ENCODE results near the gene TNS1. TPM values are rescaled to one million over a fixed set of nuclear protein-coding genes. Genes with fewer than 3 reads are reported as not detected.

The TNS1 gene
- total and polyA plus RNA-seq, 10 of the 15 experiments (the other 5 are each of a cell fraction or from before 2014, with no cell fraction given) = 0.05 to 0.44 TPM; not detected in 8

DNA sequence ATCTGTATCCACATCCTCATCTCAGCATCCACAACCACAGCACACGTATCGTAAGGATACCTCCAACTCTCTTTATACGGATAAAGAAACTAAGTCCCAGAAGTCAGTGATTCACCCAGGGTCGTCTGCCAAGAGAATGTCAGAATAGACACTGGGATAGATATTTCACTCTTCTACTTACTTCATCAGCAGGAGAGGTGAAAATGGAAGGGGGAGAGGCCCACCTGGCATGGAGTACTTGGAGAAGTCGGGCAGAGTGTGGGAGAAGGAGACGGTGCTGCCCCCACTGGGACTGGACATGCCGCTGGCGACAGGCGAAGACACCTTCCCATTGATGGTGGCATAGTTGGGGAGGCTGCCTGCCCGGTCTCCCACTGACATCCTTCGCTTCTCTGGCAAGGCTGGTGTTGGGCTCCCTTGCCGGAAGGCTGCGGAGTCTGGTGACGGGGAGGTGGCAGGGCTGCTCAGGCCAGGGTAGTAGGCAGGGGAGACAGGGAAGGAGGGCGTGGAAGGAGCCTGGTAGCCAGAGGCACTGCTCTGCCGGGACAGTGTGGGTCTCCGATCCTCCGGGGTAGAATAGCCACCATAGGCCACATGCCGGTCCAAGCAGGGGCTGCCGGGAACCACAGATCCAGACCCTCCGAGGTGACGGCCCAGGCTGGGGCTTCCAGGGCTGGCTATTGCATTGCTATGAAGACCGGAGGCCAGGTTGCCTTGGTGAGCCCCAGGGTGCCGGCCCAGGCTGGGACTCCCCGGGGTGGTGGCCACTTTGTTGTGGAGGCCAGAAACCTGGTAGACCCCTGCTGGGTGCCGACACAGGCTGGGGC, 185.1 kb downstream of the TNS1 start (continued):
- TF ChIP-seq, protein P1, sequence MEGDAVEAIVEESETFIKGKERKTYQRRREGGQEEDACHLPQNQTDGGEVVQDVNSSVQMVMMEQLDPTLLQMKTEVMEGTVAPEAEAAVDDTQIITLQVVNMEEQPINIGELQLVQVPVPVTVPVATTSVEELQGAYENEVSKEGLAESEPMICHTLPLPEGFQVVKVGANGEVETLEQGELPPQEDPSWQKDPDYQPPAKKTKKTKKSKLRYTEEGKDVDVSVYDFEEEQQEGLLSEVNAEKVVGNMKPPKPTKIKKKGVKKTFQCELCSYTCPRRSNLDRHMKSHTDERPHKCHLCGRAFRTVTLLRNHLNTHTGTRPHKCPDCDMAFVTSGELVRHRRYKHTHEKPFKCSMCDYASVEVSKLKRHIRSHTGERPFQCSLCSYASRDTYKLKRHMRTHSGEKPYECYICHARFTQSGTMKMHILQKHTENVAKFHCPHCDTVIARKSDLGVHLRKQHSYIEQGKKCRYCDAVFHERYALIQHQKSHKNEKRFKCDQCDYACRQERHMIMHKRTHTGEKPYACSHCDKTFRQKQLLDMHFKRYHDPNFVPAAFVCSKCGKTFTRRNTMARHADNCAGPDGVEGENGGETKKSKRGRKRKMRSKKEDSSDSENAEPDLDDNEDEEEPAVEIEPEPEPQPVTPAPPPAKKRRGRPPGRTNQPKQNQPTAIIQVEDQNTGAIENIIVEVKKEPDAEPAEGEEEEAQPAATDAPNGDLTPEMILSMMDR (IDR thresholded peaks at IDR 0.05 in 2 of 3, conservative IDR thresholded peaks at IDR 0.05 in 1 of 3; ENCODE audit: control insufficient read depth in 2 of 3, extremely low read depth in 1 of 3, insufficient read depth in 1 of 3, low read depth in 3 of 3, low read length in 3 of 3) = no peak

- CTCF ChIA-PET = interaction anchor here (0.6 kb wide), 1 partner anchor 18 kb away, joined by 4 read pairs; no protein-coding TSS in a partner anchor
- Histone ChIP-seq H3K4me3 (no peak overlapping the region), H3K27me3 (replicated peaks in 1 of 2; ENCODE audit: control insufficient read depth in 2 of 2, insufficient read depth in 2 of 2, low read length in 1 of 2) (no peaks in the 10 kb centered on the region; a peak in 1 of 4 replicates), H3K36me3 (ENCODE audit: control insufficient read depth in 2 of 2, insufficient read depth in 2 of 2, low read length in 1 of 2) (no peaks in the 10 kb centered on the region), H3K4me2 (ENCODE audit: control insufficient read depth, insufficient read depth) (no peak overlapping the region), H3K9me3 (replicated peaks; ENCODE audit: control insufficient read depth, insufficient read depth, low read length) (no peaks in the 10 kb centered on the region), H2AFZ (ENCODE audit: control insufficient read depth, low read depth, low read length) (no peak overlapping the region), H4K20me1 (ENCODE audit: control insufficient read depth, insufficient read depth) (no peaks in the 10 kb centered on the region), H3K9ac (ENCODE audit: control insufficient read depth, insufficient read depth, low read length) (no peak overlapping the region), H3K27ac (ENCODE audit: control insufficient read depth, insufficient read depth) (no peak overlapping the region), H3K79me2 (ENCODE audit: control insufficient read depth, insufficient read depth, low read length) (no peaks in the 10 kb centered on the region), H3K4me1 (ENCODE audit: control insufficient read depth, insufficient read depth, low read length) (no peaks in the 10 kb centered on the region)
- no TSS peak for BruUV-seq (replicated peaks)
- TF ChIP-seq, protein P1 (IDR thresholded peaks at IDR 0.05 in 2 of 3, conservative IDR thresholded peaks at IDR 0.05 in 1 of 3; ENCODE audit: control insufficient read depth in 2 of 3, extremely low read depth in 1 of 3, insufficient read depth in 1 of 3, low read depth in 3 of 3, low read length in 3 of 3) = no peak
- TF ChIP-seq POLR2A (IDR thresholded peaks at IDR 0.05; ENCODE audit: low read depth, low read length) = no peak
- TF ChIP-seq STAT3 (IDR thresholded peaks at IDR 0.05; ENCODE audit: low read depth, low read length) = no peak
- no peak for TF ChIP-seq KAT2A (conservative IDR thresholded peaks at IDR 0.05; ENCODE audit: control insufficient read depth, low read depth, low read length)
- no peak for TF ChIP-seq CBFB (IDR thresholded peaks at IDR 0.05; ENCODE audit: low read depth)
- TF ChIP-seq JUNB (IDR thresholded peaks at IDR 0.05) = no peak
- TF ChIP-seq TAF1 (IDR thresholded peaks at IDR 0.05; ENCODE audit: borderline replicate concordance, low read depth, low read length) = no peak
- no peak for TF ChIP-seq STAT1 (conservative IDR thresholded peaks at IDR 0.05)
- TF ChIP-seq, protein P2, sequence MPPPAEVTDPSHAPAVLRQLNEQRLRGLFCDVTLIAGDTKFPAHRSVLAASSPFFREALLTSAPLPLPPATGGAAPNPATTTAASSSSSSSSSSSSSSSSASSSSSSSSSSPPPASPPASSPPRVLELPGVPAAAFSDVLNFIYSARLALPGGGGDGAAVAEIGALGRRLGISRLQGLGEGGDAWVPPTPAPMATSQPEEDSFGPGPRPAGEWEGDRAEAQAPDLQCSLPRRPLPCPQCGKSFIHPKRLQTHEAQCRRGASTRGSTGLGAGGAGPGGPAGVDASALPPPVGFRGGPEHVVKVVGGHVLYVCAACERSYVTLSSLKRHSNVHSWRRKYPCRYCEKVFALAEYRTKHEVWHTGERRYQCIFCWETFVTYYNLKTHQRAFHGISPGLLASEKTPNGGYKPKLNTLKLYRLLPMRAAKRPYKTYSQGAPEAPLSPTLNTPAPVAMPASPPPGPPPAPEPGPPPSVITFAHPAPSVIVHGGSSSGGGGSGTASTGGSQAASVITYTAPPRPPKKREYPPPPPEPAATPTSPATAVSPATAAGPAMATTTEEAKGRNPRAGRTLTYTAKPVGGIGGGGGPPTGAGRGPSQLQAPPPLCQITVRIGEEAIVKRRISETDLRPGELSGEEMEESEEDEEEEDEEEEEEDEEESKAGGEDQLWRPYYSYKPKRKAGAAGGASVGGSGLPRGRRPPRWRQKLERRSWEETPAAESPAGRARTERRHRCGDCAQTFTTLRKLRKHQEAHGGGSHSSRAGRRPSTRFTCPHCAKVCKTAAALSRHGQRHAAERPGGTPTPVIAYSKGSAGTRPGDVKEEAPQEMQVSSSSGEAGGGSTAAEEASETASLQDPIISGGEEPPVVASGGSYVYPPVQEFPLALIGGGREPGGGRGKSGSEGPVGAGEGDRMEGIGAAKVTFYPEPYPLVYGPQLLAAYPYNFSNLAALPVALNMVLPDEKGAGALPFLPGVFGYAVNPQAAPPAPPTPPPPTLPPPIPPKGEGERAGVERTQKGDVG (CRISPR knock-in tag; IDR thresholded peaks at IDR 0.05) = no peak
- TF ChIP-seq RAD21 (IDR thresholded peaks at IDR 0.05; ENCODE audit: insufficient read depth, low read depth, low read length) = no peak
- no peak for TF ChIP-seq SMAD5 (IDR thresholded peaks at IDR 0.05; ENCODE audit: low read depth)
- TF ChIP-seq ESRRA (IDR thresholded peaks at IDR 0.05; ENCODE audit: low read length) = no peak
- SMC1A ChIA-PET (ENCODE audit: uncharacterized antibody, unreplicated experiment) = no interaction called here
- POLR2A ChIA-PET = no interaction called here
- intact Hi-C loops (cut with micrococcal nuclease; ENCODE audit: unreplicated experiment) = no loop called here
- DNase-seq (ENCODE audit: low read depth, low spot score) = no peak
- in situ Hi-C loops (cut with MboI) = no loop called here
- 14% methylated on average over 11 of the region's 11 CpGs for WGBS (ENCODE audit: insufficient coverage, insufficient replicate concordance, low lambda C conversion rate, missing lambda C conversion rate)
- RAD21 ChIA-PET (ENCODE audit: unreplicated experiment) = interaction anchor here (0.9 kb wide), 1 partner anchor 31 kb away, joined by 3 read pairs; no protein-coding TSS in a partner anchor
- FAIRE-seq = no peak
- ATAC-seq = no peak
Observed at GRCh38 chr2:217816396-217816869, 186.4 kb downstream of the TNS1 start.
